Stimulated activated CD4-positive, alpha-beta T cell treated with anti-CD3 and anti-CD28 coated beads, Interleukin-1b, Interleukin-23, amount 100 ng/mL, for 48 hours (primary cell): ENCODE data around the gene ALPK1.
"Not testable (repeated sequence)": the region's sequence is repeated elsewhere in the genome, so short reads cannot be mapped to it uniquely, and the experiment has no call there.

Experiments
- DNase-seq: peaks from one replicate; pipeline ENCODE4 v3.0.0-alpha.2; 2020

ALPK1 gene

DNA sequence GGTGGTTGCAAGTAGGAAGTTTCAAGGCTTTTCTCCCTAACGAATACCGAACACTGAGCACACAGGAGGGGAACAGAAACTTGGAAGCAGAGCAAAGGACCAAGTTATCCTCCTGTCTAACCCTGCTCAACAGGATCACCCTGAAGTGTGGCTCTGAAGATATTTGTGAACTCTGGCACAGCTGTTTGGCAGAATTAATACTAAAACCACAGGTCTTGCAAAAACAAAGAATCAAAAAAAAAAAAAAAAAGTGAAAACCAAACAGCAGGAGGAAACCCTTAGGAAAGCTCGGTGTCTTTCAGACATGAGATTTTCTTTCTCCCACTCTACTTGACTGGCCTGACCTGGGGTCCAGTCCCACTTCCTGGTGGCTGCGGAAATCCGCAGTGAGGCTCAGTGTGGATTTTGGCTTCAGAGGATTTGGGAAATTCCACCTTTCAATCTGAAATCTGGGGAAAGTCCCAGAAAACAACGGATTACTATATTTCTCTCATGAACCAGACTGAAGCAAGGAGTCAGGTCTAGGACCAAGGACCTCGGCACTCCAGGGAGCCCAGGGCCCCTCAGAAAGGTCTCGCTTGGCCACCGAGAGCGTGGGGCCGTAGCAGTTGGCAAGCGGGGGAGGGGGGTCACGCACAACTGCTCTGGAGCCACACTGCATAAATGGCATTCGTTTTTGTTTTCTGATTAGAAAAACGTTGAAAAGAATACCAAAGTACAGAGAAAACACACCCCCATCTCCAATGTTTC lies 12.3 kb upstream of the ALPK1 start:
- DNase-seq: no peak

DNA sequence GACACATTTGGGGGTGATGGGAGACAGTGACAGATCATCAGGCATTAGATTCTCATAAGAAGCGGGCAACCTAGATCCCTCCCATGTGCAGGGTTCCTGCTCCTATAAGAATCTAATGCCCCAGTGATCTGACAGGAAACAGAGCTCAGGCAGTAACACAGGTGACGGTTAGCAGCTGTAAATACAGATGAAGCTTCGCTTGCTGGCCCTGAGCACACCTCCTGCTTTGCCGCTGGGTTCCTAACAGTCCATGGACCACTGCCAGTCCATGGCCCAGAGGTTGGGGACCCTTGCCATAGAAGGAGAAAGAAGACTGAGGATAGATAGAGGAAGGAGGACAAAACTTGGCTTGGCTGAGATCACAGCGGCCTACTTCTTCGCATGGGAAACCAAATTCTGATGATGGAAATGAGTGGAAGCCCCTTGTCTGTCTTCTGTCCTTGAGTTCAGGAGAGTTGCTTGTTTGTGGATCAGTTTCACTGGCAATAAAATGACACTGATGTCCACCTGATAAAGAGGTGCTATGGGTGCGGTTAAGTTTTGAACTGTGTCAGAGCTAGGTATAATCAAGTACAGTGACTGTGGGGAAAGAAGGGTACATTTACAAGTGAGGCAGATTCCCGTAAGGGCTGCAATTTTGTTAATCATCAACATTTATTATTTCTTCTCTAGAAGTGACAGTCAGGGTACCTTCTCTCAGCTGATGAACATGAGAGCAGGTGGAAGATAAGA lies 9.7 kb upstream of the ALPK1 start:
- DNase-seq: no peak

- DNase-seq: no peak
Measured at GRCh38 chr4:112288455-112288854, 8.7 kb upstream of the ALPK1 start.

DNA sequence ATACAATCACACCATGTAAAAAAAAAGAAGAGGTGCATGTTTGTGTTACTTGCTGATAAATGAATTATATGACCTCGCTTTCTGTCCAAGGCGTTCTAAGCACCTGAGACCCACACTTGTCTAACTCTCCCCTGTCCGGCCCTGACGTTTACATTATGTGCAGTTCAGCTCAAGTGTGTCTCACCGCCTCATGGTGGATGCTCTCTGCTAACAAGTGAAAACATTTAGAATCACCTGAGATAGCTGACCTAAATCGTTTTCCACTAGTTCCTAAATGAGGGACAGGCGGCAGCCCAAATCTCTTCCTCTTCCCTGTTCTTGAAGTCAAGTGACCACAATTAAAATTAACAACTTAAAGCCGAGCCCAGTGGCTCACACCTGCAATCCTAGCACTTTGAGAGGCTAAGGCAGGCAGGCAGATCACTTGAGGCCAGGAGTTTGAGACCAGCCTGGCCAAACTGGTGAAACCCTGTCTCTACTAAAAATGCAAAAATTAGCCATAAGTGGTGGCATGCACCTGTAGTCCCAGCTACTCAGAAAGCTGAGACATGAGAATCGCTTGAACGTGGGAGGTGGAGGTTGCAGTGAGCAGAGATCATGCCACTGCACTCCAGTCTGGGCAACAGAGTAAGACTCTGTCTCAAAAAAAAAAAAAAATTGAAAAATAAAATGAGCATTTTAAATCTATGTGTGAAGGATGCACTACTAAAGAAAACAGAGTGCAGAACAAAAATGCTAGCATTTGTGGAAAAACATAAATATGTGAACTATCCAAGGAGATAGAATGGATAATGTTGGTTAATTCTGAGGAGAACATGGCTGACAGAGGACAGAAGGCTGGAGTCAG lies 7.5 kb upstream of the ALPK1 start:
- no peak for DNase-seq

DNA sequence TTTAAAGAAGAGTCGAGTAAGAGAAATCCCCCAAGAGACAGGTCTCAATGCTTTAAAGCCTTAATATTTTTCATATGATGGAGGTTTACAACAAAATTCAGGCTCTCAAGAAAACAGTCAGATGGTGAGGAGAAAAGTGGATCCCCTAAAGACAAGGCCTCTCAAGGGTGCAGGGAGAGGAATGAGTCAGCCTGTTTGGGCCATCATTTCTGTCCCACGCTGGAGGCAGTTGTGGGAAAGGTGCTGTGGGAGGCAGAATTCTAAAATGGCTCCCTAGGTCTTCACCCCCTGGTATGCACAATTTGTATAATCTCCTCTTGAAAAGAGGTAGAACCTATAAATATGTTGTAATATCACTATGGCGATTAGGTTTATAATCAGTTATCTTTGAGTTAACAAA lies 6.8 kb upstream of the ALPK1 start:
- DNase-seq: peak; percentile 60

- DNase-seq: no peak
Measured at GRCh38 chr4:112299721-112300120, 2.6 kb downstream of the ALPK1 start.

DNA sequence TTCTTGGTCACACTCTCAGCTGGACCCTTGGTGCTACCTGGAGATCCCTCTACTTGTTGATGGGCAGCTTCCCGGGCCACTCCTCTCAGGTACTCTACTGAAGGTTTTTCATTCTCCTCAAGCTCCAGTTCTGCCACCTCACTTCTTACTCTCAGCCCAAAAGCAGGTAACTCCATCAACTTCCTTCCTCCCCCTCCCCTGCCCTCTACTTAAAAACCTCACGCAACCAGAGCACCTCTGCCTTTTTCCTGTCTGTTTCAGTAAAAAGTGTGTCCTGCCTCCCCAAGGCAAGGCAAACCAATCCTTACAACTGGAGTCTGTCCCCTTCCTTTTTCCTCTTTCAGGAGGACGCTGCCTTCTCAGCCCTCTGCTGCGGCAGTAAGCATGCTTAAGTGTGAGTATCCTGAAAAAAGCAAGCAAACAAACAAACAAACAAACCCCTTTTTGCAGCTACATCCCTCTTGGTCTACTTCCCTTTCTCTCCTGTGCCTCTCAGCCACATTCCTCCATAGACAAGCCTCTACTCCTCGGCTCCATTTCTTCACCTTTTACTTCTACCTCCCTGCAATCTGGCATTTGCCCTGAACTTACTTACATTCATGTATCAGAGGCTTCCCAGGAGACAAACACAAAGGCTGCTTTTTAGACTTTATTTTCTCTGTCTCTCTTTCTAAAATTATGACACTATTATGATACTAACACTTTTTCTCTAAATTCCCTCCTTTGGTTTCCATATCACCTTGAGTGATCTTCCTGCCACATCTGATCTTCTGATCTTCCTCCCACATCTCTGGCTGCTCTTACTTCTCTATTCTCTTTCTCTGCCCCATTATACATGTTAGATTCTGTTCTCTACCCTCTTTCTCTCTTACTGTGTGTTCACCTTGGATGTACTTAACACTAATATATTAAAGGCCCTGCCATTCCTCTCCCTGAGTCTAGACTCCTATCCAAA lies 5.4 kb downstream of the ALPK1 start:
- DNase-seq: no peak

DNA sequence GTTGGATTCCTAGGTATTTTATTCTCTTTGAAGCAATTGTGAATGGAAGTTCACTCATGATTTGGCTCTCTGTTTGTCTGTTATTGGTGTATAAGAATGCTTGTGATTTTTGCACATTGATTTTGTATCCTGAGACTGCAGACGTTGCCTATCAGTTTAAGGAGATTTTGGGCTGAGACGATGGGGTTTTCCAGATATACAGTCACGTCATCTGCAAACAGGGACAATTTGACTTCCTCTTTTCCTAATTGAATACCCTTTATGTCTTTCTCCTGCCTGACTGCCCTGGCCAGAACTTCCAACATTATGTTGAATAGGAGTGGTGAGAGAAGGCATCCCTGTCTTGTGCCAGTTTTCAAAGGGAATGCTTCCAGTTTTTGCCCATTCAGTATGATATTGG lies 8.3 kb downstream of the ALPK1 start:
- not testable (repeated sequence) for DNase-seq

- not testable (repeated sequence) for DNase-seq
Measured at GRCh38 chr4:112309263-112309791, 12.2 kb downstream of the ALPK1 start.

- DNase-seq: no peak
Measured at GRCh38 chr4:112311516-112311915, 14.3 kb downstream of the ALPK1 start.

- no peak for DNase-seq
Measured at GRCh38 chr4:112312610-112313239, 15.6 kb downstream of the ALPK1 start.

- no peak for DNase-seq
Measured at GRCh38 chr4:112315446-112315845, 18.3 kb downstream of the ALPK1 start.

GRCh38 chr4:112316360-112316759 lies 19.2 kb downstream of the ALPK1 start:
- no peak for DNase-seq

DNA sequence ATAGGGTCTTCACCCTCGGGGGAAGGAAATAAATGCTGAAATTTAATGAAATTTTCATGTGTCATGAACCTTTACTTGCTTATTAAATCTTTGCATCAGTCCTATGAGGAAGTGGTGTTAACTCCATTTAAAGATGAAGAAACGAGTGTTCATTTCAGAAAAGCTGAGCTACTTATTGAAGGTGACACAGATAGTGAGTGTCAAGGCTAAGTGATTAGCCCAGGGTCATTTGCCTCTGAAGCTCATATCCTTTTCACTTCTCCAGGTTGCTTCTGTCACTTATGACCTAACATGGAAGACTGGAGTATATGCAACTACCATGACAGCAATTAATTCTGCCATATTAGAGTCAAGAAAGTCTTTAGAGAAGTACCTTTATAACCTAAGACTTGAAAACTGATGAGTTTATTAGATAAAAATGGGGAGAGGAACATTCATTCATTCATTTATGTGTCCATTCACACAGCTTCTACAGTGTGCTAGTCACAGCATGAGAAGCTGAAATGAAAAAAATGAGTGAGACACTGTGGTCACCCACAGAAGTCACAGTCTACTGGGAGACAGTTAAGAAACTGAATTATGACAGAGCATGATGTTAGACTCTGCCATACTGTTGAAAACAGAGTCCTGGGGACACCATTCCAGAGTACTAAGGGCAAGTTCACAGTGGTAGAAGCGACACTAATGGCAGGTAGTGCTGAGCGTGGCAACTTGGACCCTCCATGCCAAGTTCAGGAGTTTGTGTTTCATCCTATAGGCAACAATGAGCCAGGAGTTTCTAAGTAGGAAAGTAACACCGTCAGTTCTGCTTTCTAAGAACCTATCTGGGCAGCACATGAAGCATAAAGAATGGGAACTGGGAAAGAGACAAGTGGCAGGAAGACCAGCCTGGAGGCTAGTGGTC lies 21.3 kb downstream of the ALPK1 start:
- no peak for DNase-seq

DNA sequence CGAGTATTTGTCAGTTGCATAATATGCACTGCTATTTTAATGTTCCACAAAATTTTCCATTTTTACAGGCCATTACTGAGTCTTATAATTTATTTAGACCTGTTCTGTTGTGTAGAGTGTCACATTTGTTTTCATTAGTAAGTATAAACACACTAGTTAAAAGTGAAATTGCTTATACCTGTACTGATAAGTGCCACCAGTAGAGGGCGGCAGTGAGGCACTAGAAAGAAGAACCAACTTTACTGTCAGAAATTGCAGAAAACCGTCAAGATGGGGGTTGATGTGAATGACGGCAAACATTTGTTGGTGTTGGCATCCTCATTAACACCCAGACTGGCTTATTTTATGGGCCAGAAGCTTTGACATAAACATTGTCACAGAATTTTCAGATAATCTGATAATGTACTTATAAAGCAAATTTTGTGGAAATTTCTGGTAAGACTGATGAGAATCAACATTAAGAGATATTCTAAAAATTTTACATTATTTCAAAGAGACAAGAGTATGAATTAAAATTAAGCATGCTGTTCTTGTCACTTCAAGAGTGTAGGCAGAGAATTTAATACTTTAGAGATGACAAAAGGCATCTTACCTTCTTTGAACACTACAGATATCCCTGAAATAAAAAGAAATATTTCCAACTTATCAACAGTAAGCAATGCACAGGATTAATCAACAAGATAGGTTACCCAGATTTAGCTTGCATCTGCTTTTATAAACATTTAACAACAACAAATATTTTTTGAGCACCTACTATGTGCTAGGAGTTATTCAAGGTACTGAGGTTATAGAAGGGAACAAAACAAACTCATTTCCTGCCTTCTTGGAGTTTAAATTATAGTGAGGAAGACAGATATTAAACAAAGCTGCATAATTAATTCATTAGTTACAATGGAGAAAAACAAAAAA lies 24.9 kb downstream of the ALPK1 start:
- peak; percentile 71 for DNase-seq

DNA sequence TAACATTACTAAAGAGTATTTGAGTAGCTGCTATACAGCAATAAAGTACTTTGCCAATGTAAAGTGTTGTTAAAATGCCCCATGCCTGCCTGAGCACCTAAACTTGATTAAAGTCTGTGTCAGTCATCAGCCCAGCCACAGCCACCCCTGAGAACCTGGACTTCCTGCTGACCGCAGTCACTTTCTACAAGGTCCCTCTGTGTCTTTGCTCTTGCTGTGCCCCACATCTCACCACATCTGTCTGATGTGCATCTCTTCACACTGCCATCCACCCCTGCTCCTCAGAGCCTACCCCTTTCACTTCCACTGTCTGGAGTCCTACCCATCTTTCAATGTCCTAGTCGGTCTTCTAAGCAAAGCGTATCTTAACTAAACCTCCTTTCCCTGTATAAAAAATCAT lies 25.7 kb downstream of the ALPK1 start:
- DNase-seq: no peak

- no peak for DNase-seq
Measured at GRCh38 chr4:112325530-112325929, 28.4 kb downstream of the ALPK1 start.

- no peak for DNase-seq
Measured at GRCh38 chr4:112327965-112328733, 31.0 kb downstream of the ALPK1 start.

GRCh38 chr4:112328734-112329130 lies 31.6 kb downstream of the ALPK1 start:
- no peak for DNase-seq
